ENCODE measurements around the gene SYCE1L.

The SYCE1L gene

GRCh38 chr16:77250400-77250799 lies 51.2 kb downstream of the SYCE1L start:
- DNase-seq (ENCODE audit: low read depth, low spot score): no peak
